ENCODE data around the gene C2orf81.
"Not testable (repeated sequence)": the region's sequence is repeated elsewhere in the genome, so short reads cannot be mapped to it uniquely, and the experiment has no call there.

Gene C2orf81

GRCh38 chr2:74442483-74443297, 21.3 kb upstream of the C2orf81 start:
- not testable (repeated sequence) for DNase-seq

DNA sequence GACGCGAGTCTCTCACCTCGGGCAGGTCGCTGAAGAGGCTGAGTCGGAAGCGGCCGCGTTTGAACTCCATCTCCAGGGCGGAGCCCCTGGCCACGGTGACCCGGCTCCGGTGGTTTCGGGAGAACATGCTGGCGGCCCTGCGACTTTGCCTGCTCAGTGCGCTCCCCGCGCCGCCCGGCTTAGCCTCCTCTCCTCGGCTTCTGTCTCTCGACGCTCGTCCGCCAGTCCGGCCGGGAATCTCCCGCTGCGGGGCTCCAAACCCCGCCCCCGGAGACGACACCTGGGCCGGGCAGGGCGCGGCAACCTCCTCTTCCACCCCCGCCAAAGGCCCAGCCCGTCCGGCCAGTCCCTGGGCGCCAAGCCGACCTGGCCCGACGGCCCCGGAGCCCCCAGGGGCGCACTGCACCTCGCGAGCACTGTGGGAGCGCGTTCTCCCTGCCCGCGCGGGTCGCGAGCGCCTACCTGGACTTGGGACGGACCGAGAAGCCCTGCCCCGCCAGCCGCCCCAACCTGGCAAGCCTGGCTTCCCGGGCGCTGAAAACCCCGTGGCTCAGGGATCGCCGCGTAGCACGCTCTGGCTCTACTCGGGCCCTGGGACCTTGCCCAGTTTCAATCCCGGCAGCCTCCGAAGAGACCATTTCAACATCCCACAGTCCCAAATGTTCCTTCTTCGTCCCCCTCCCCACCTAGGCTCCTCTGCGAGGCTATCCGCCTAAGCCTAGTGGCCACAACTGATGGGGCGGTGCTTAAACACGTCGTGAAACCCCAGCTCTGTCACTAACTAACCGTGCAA, 20.5 kb upstream of the C2orf81 start, which contains the start of gene RTKN:
Gene RTKN, minus strand, starts transcription at position 248 of the 793 bp plus-strand sequence. Its CDS starts 121 bp downstream, at position 127.
- peak; percentile 76 for DNase-seq

- DNase-seq, result no peak
Measured at GRCh38 chr2:74441170-74441689, 19.8 kb upstream of the C2orf81 start.

GRCh38 chr2:74440378-74441169, 19.2 kb upstream of the C2orf81 start:
- DNase-seq, result peak; percentile 78

DNA sequence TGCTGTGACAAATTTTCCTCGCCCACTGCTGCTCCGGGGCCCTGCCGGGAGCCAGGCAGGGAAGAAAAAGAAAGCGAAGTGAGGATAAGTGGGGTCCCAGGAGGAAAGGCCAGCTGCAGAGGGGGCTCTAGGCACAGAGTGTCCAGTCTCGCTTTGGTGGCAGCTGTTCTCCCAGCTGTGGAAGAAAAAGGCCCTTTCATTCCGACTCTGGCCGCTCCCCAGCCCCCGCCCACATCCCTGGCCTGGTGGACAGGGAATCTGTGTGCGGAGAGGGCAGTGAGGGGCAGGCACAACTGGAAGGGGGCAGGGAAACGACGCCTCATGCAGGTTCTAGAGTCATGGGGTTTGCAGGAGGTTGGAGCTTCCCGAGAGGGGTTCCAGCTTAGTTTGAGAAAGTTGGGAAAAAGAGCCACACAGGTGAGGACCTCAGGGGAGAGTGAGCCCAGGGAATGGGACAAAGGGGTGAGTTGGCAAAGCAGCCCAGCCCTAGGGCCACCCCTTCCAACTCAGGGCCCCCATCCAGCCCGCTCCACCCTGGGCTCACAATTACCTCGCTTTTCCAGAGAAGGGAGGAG, 18.5 kb upstream of the C2orf81 start:
- DNase-seq, result no peak

DNA sequence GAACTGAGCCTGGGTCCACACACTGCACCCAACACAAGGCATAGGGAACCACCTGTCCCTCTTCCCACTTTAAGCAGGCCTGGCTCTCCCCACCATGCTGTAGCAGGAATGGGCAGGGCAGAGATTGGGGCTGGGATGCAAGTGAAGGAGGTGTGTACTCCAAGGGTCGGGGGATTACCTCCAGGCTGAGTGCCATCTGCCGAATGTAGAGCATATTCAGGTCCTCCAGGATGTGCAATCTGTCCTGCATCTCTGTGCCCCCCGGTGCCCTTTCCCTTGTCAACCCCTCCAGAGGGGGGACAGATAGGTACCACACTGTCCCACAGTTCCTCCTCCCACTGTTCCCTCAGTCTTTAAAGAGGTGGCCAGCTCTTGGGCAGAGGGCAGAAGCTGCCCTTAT, 18.0 kb upstream of the C2orf81 start:
- no peak for DNase-seq

GRCh38 chr2:74438248-74438647, 16.8 kb upstream of the C2orf81 start:
- no peak for DNase-seq

DNA sequence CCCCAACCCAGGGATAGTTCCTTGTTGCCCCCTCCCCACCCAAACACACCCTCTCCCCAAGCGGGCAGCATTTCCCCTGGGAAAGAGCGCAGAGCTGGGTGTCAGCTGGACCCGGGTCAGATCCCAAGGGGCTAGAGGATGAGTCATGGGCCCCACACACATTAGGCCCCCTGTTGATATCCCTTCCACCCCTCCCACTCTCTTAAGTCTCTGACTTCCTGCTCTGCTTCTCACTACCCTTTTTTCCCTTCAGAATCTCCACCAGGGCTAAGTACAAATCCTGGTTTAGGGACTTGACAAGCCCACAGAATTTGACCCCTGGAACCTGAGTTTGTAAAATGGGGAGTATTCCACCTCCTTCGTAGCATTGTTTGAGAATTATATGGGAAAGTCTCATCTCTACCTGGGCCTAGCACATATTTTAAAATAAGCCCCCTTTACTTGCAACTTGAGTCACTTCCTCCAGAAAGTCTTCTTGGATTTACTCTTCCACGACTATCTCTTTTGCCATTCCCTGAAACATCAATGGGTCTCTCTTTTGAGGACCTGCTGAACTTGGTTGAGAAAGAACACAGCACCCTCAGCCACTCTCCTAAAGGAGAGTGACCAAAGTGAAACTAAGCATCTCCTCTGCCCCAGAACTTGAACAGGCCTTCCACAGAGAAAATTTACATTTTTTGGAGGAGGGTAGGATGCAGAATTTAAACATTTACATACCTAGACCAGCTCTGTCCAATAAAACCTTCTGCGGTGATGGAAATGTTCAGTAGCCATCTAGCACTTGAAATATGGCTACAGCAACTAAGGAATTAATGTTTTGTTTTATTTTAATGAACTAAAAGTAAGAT, 15.7 kb upstream of the C2orf81 start:
- DNase-seq, result no peak

DNA sequence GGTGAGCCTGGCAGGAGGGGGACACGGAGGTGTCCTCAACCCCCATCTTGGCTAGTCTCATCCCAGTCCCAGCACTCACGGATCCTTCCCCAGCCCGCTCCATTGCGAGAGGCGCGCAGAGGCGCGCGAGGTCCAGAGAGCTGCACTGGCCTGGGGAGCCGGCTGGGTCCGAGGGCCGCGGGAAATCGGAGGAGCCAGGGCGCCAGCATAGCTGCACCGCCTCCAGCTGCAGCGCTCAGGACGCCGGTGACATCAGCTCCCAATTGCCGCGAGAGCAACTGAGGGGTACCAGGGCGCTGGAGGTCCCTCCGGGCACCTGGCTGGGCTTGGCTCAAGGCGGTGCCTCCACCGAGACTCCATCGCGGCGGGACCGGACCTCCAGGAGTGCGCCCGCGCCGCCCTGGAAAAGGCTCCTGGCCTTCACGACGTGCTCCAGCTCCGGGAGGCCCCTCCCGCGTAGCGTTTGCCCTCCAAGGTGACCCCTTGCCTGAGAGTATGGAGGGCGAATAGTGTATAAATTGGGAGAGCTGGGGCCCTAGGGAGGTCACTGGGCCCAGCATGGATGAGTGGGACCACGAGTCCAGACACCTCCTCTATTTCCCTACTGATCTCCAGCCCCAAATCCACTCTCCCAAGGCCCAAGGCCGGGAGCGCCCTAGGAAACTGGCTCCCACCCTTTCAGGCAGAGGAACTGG, 14.8 kb upstream of the C2orf81 start:
- no peak for DNase-seq

DNA sequence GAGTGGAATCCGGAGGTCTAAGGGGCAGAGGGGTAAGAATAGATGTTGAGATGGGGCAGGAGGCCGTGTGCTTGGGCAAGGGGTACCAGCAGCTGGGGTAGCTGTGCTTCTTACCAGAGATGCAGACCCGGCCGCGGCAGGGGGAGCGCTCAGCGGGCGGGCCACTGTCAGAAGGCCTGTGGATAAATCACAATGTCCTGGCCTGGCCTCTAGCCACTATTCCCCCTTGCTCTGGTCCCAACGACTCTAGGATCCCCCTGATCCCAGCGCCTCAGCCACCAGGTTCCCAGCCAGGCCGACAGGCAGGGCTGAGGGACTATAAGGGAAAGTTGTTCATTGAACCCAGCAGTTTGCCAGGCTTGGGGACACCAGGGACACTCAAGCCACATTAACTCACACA, 9.1 kb upstream of the C2orf81 start:
- no peak for DNase-seq

DNA sequence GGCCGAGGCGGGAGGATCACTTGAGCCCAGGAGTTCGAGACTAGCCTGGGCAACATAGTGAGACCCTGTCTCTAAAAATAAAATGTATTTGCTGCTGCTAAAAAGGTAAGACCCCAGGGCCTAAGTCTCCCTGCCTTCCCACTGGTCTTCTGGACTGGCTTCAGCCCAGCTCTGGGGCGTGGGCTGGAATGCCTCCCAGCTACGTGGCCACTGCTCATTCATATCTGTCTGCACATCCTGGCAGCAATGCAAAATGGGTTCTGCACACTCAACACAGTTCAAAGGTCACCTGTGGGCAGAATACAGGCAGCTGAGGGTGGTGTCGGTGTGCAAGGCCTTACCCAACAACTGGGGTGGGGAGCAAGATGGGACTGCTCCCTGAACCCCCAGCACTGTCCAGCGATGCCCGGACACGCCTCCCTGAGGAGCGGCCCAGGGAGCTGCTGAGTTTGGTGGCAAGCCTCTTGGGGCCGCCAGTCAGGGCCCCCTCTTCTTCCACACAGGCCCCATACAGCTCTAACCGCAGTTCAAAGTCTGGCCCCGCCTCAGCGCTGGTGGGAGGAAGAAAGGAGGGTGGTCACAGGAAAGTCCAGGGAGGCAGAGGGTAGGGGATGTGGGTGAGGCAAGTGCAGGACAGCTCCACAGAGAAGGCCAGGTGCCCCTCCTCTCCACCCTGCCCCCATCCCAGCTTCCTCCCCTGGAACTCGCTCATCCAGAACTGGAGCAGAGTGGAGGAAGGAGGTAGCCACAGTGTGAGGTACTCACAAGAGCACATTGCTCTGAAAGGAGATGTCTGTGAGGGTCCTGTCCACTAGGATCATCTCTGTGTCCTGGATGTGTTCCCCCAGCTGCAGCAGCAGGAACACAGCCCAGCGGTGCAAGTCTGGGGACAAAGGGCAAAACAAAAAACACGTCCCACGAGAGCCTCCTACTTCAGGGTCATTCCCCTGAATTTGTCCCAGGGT, 8.3 kb upstream of the C2orf81 start:
- no peak for DNase-seq

DNA sequence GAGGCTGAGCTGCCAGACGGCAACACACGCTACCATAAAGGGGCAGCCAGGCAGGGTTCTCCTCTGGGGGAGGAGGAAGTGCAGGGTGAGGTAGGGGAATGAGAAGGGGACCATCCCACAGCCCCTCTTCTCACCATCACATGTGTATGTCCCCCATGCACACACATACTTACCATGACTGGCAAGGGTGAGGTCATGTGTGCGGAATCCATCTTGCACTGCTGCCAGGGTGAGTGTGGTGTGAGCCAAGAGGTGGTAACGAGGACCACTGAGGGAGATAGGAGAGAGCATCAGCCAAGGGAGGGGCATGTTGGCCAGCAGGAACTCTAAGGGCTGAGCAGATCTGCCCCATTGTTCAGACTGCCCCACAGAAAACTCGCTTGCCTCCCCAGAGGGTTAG, 7.3 kb upstream of the C2orf81 start:
- no peak for DNase-seq

GRCh38 chr2:74427551-74427950, 6.1 kb upstream of the C2orf81 start:
- no peak for DNase-seq

GRCh38 chr2:74426181-74426758, 4.9 kb upstream of the C2orf81 start:
- no peak for DNase-seq

DNA sequence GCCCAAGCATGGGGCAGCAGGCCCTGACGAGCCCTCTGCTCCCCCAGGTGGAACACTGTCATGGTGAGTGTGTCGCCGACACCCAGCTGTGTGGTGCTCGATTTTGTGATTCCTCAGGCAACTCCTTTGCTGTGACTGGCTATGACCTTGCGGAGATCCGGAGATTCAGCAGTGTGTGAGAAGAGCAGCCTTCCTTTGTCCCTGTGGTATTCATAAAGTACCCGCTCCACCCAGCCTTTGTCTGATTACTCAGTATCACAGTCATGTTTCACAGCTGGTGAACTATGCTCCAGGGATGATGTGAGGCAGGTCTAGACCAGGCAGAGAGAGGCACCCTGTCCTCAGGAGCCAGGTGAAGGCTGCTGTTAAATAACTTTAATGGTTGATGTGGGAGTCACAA, 4.1 kb upstream of the C2orf81 start:
- no peak for DNase-seq

DNA sequence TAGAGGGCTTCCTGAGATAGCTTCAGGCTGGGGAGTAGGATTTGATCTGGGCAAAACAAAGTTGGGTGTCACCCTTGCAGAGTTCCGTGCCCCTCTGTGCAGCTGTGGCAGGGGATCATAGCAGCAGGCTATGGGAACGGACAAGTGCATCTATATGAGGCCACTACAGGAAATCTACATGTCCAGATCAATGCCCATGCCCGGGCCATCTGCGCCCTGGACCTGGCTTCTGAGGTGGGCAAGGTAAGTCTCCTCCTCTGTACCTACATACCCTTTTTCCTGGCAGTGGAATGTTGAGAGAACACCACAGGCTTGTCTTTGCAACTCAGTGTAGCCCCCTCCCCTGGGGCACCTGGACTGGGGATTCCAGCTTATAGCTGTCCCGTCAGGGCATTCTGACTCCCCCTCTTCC, 3.6 kb upstream of the C2orf81 start:
- DNase-seq, result no peak

DNA sequence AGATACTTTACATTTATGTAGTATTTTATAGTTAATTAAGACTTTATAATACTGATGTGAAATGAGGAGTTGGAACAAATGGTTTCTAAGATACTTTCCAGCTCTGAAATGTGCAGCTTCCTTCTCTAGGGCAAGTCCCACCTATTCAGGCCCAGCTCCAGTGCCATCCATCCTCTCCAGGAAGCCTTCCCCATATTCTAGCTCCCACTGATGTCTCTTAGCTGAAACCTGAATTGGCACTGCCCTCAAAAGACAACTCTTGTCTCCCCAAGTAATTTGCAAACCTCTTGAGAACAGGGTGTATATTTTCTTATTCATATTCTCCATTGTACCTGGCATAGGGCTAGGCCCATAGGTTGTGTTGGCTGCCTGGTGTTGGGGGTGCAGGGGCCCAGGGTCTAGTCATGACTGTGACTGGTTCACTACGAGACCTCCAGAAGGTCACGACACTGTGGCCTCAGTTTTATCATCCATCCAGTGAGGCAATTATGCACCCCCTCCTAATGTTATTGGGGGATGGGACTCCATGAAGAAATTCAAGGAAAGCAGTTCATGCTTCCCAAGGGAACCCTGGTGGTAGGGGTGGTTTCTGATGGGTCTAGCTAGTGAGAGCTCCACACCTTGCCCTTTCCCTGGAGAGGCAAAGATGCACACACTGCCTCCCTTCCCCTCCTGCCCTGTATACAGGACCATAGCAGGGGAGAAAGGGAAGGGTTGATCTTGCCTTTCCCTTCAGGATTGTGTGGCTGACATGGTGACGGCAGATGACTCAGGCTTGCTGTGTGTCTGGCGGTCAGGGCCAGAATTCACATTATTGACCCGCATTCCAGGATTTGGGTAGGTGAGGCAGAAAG, 2.9 kb upstream of the C2orf81 start:
- no peak for DNase-seq

Data from activated CD8-positive, alpha-beta memory T cell treated with anti-CD3 and anti-CD28 coated beads, Interleukin-2, amount 50 U/mL, for 48 hours (primary cell).